Pancreas (tissue), 10 donors: Measurements from ENCODE around the gene TMEM63C. TPM values are rescaled to one million over a fixed set of nuclear protein-coding genes. Genes with fewer than 3 reads are reported as not detected.

Source experiments
- ATAC-seq, 4 donors: fragments of 200-7000 bp; cut with Tn5 transposase; one replicate each; pipeline versions ENCODE4 v1.8.0 to v1.9.1; 2020; ENCODE audit warnings: mild to moderate bottlenecking in 4 of 4, moderate library complexity in 4 of 4
- DNase-seq, 6 donors: peaks; one replicate each; pipeline ENCODE4 v3.0.0-alpha.2; 2020
- FAIRE-seq: peaks from 2 replicates; lab custom pipeline; 2012; peaks lifted over from hg19 to GRCh38; lab: Jason Lieb, UNC
- H3K27ac ChIP-seq, 4 donors: fragments of 200-600 bp; sonication (generic); 1 replicate in 3 of 4; 2 replicates in 1 of 4; pipeline versions ENCODE4 v1.5.0 to v1.8.0; 2020
- H3K27me3 ChIP-seq, 4 donors: fragments of 200-600 bp; one replicate each; pipeline ENCODE4 v1.8.0; 2021
- H3K36me3 ChIP-seq, 3 donors: fragments of 200-600 bp; sonication (generic) in 1 of 3; one replicate each; pipeline versions ENCODE4 v1.5.0 to v1.8.0; 2020 to 2021
- H3K4me1 ChIP-seq, 3 donors: fragments of 200-600 bp; one replicate each; pipeline ENCODE4 v1.8.0; 2021
- H3K4me3 ChIP-seq, 4 donors: fragments of 200-600 bp; sonication (generic) in 2 of 4; one replicate each; pipeline versions ENCODE4 v1.5.0 to v1.8.0; 2020 to 2021
- H3K9me3 ChIP-seq, 4 donors: fragments of 200-600 bp; one replicate each; pipeline ENCODE4 v1.8.0; 2021
- CTCF ChIP-seq, 4 donors: fragments of 200-600 bp; sonication (generic) in 3 of 4; IDR thresholded peaks; one replicate each; pipeline versions ENCODE4 v1.5.0 to v1.8.0; 2021; ENCODE audit warnings: antibody characterized with exemption in 4 of 4
- WGBS, 2 donors: extraction: QIAGEN DNeasy Blood & Tissue Kit; methylation state at CpG; one replicate each; pipeline ENCODE4 v1.1.7; 2013; 5-methylcytosine and 5-hydroxymethylcytosine counted together
- intact Hi-C, 3 donors: fragments of 100-400 bp; cut with DNase I; formaldehyde crosslinking; loops; one replicate each; pipeline versions ENCODE4 v1.11.1 to v1.14.2; 2022
- polyA plus RNA-seq, 2 donors: library from polyadenylated mRNA; stranded (reverse); fragments of 200-250 nt; gene quantifications; one replicate each; pipeline ENCODE4 v1.2.3, GENCODE V29; 2013
- total RNA-seq, 6 donors: library from RNA; stranded (reverse); fragmentation: NEBNext Ultra II Directional in 4 of 6; extraction: Animal tissue kit (Norgen Biotek cat#: 25700) in 4 of 6; gene quantifications; one replicate each; pipeline versions ENCODE4 v1.2.1 to v1.2.4, GENCODE V29; 2021 to 2023
- donor health status: healthy with polysubstance abuse.
- donor health status: DM: no; HTN: no; CAD: no; lungs with moderate emphysema.
- donor health status: DM: no; HTN: no; CAD: no.
- donor health status: control.
- donor health status: control.
- donor health status: Bipolar disorder and iron deficiency.
- donor health status: DM: yes; HTN: yes; CAD: no.
- donor health status: DM: no; HTN: no; CAD: no.
- donor health status: DM: no; HTN: no; CAD: no.
- donor health status: DM: yes; HTN: yes; CAD: no.

Gene TMEM63C
- total and polyA plus RNA-seq, 8 donors = 2.8 to 10.6 (median 4.2) TPM

- H3K9me3 ChIP-seq = no peaks in the 10 kb centered on the region
- intact Hi-C loops = no loop called here
- FAIRE-seq = no peak
- H3K4me3 ChIP-seq = no peak overlapping the region
- no peaks in the 10 kb centered on the region for H3K4me1 ChIP-seq
- no peaks in the 10 kb centered on the region for H3K36me3 ChIP-seq
- ATAC-seq = no peak
- H3K27ac ChIP-seq = no peak overlapping the region
- no peaks in the 10 kb centered on the region for H3K27me3 ChIP-seq
- no peak for TF ChIP-seq CTCF (IDR thresholded peaks at IDR 0.05)
- peak in 1 of 6 donors; percentile 34 for DNase-seq
- 64 to 70% methylated on average over 7 of the region's 7 CpGs for WGBS, 2 donors
Measured at GRCh38 chr14:77200406-77200985, 18.9 kb downstream of the TMEM63C start.

DNA sequence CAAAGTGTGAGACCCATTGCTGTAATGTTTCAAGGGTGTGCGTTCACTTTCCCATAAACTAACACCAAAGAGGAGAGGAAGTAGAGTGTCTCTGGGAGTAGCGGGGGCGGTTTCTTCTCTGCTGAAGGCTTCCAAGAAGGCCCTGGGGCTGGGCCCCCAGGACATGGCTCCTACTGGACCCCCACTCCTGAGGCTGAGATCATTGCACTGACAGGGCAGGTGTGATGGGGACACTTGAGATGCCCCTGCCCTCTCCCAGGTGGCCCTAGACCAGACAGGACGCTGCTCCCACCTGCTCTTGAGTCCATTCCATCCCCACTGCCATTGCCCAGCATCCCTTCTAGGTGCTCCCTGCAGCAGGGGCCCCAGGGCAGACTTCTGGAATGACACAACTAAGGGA lies 20.1 kb downstream of the TMEM63C start:
- Histone ChIP-seq H3K9me3 (no peaks in the 10 kb centered on the region), H3K4me3 (no peak overlapping the region), H3K27me3 (no peaks in the 10 kb centered on the region), H3K36me3 (no peaks in the 10 kb centered on the region), H3K27ac (no peak overlapping the region), H3K4me1 (no peaks in the 10 kb centered on the region)
- WGBS, 2 donors = 84 to 90% methylated on average over 4 of the region's 4 CpGs
- intact Hi-C loops = no loop called here
- ATAC-seq = no peak
- peak in 1 of 6 donors; percentile 36 for DNase-seq
- no peak for TF ChIP-seq CTCF (IDR thresholded peaks at IDR 0.05)
- FAIRE-seq = no peak

DNA sequence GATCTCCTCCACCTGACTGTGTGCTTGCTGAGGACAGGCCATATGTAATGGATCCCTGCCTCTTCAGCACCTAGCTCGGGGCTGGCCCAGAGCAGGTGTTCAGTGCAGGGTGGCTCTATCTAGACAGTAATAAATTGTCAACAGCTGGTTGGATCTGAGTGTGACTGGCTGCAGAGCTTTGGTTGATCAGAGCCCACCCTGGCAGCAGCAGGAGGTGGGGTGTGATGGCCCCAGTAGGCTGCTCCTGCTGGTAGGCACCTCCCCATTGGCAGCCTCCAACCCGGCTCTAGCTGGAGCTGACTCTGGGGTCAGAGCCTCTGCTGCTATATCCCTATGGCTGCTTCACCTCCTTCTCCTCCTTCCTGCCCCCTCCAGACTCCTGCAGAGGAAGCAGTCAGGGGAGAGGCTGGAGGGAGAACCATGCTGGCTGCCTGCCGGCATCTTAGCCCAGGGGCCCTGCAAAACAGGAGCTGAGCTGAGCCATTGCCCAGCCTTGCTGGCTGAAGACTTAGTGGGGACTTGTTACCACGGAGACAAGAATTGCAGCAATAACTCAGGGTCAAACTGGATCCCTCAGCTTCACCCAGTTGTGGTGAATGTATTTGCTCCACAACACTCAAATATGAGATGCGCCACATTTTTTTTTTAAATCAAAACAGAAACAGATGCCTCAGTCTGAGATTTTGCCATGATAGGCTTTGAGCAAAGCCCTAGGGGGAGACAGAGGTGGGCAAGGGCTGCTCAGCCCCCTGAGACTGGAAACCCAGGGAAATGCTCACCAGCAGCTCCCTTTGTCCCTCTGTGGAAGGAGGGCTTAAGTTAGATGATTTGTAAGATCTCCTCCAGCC lies 22.2 kb downstream of the TMEM63C start:
- DNase-seq (peak in 1 of 6 donors; percentile 25), ATAC-seq (peak in 2 of 4 donors; percentile 14 to 27), FAIRE-seq (no peak)
- H3K27me3 ChIP-seq = no peaks in the 10 kb centered on the region
- no peak overlapping the region for H3K27ac ChIP-seq
- TF ChIP-seq CTCF (IDR thresholded peaks at IDR 0.05) = no peak
- WGBS, 2 donors = 58 to 77% methylated on average over 5 of the region's 5 CpGs
- no peaks in the 10 kb centered on the region for H3K4me1 ChIP-seq
- intact Hi-C loops = no loop called here
- H3K36me3 ChIP-seq = no peaks in the 10 kb centered on the region
- H3K4me3 ChIP-seq = no peak overlapping the region
- H3K9me3 ChIP-seq = no peaks in the 10 kb centered on the region

DNA sequence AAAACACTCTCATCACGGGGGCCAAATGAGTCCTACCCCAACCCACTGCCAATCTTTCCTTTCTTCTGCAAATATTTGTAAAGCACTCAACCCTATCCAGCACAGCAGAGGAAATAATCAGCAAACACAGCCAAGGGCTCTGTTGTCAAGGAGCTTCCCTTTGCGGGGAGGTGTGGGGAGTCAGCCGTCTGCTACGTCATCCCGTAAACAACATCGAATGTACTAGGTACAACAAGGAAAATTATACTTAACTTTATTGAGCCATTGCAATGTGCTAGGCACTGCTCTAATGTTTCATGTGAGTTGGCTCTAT lies 22.8 kb downstream of the TMEM63C start:
- FAIRE-seq = no peak

More for the DNA sequence above, 22.8 kb downstream of the TMEM63C start:
- DNase-seq (peak in 1 of 6 donors; percentile 2), ATAC-seq (peak in 3 of 4 donors; percentile 27 to 76 (median 73))
- H3K27me3 ChIP-seq = no peaks in the 10 kb centered on the region
- H3K4me3 ChIP-seq = no peak overlapping the region
- no peaks in the 10 kb centered on the region for H3K4me1 ChIP-seq
- intact Hi-C loops = no loop called here
- H3K9me3 ChIP-seq = no peaks in the 10 kb centered on the region
- 64 to 66% methylated on average over 6 of the region's 6 CpGs for WGBS, 2 donors
- no peak overlapping the region for H3K27ac ChIP-seq
- H3K36me3 ChIP-seq = no peaks in the 10 kb centered on the region
- TF ChIP-seq CTCF (IDR thresholded peaks at IDR 0.05) = no peak
